ENCODE measurements around the gene SLC28A3. TPM values are rescaled to one million over a fixed set of nuclear protein-coding genes. Genes with fewer than 3 reads are reported as not detected.

SLC28A3 gene
- total and polyA plus RNA-seq, 10 of the 15 experiments (the other 5 are each of a cell fraction or from before 2014, with no cell fraction given), result 0.03 to 0.39 (median 0.07) TPM; not detected in 2

DNA sequence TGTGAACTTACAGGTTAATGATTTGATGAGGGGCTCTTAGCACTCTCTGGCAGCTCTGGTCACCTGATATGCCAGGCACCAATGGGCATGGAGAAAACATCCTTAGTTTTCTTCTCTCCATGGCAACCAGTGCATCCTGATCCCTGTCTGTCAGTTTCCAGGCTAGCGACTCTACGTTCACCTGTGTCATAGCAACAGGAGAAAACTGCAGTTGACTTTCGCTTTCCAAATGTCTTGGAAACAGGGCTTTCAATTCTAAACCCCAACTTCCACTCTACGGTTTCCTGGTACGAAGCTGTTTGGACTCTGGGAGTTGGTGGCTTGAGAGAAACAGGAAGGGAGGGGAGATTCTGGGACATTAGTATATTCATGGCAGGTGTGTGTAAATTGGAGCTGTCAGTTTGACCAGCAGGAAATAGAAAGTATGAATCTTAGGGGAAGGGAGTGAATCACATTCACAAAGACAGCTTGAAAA lies 74.4 kb downstream of the SLC28A3 start:
- FAIRE-seq (no peak), ATAC-seq (peak; percentile 55), DNase-seq (ENCODE audit: low read depth, low spot score) (no peak)
- ChIA-PET POLR2A (interaction anchor here (0.6 to 1.3 kb wide), 2 partner anchors 30 to 326 kb away, joined by 3 to 4 read pairs; no protein-coding TSS in a partner anchor), SMC1A (ENCODE audit: uncharacterized antibody, unreplicated experiment) (interaction anchor here (0.8 to 5.3 kb wide), 9 partner anchors 14 to 263 kb away, joined by 3 to 42 read pairs (median 3); no protein-coding TSS in a partner anchor), RAD21 (ENCODE audit: unreplicated experiment) (interaction anchor here (0.6 to 3.1 kb wide), 10 partner anchors 26 to 346 kb away, joined by 3 to 15 read pairs (median 4); partner anchors contain the start of gene KIF27), CTCF (interaction anchor here (0.6 to 4.6 kb wide), 9 partner anchors 10 to 345 kb away, joined by 3 to 26 read pairs (median 4); partner anchors contain the start of gene HNRNPK)
- Histone ChIP-seq H3K9ac (ENCODE audit: control insufficient read depth, insufficient read depth, low read length) (no peak overlapping the region), H3K79me2 (ENCODE audit: control insufficient read depth, insufficient read depth, low read length) (no peaks in the 10 kb centered on the region), H3K4me3 (no peak overlapping the region), H3K4me1 (ENCODE audit: control insufficient read depth, insufficient read depth, low read length) (peaks cover 4% of the 10 kb centered on the region; the same call in 1 of the 2 replicates), H3K36me3 (ENCODE audit: control insufficient read depth in 2 of 2, insufficient read depth in 2 of 2, low read length in 1 of 2) (no peaks in the 10 kb centered on the region), H3K4me2 (ENCODE audit: control insufficient read depth, insufficient read depth) (peak overlapping the region; percentile 53), H3K27ac (ENCODE audit: control insufficient read depth, insufficient read depth) (no peak overlapping the region), H3K9me3 (replicated peaks; ENCODE audit: control insufficient read depth, insufficient read depth, low read length) (no peaks in the 10 kb centered on the region; the same call in 2 of the 3 replicates), H4K20me1 (ENCODE audit: control insufficient read depth, insufficient read depth) (no peaks in the 10 kb centered on the region), H3K27me3 (replicated peaks in 1 of 2; ENCODE audit: control insufficient read depth in 2 of 2, insufficient read depth in 2 of 2, low read length in 1 of 2) (no peaks in the 10 kb centered on the region), H2AFZ (ENCODE audit: control insufficient read depth, low read depth, low read length) (peak overlapping the region; percentile 75)
- WGBS (ENCODE audit: insufficient coverage, insufficient replicate concordance, low lambda C conversion rate, missing lambda C conversion rate), result 1% methylated on average over 5 of the region's 5 CpGs
- in situ Hi-C loops (cut with MboI) (loop anchor here (25.0 kb wide), 1 partner anchor 654 kb away; the partner anchor contains the start of gene IDNK), intact Hi-C loops (cut with micrococcal nuclease; ENCODE audit: unreplicated experiment) (no loop called here)
- no TSS peak for BruUV-seq (replicated peaks)
- TF ChIP-seq RB1 (IDR thresholded peaks at IDR 0.05; ENCODE audit: borderline replicate concordance) (no peak), EED (IDR thresholded peaks at IDR 0.05; ENCODE audit: low read depth) (peak; percentile 50; the same call in 1 of the 2 replicates), SP1 (IDR thresholded peaks at IDR 0.05; ENCODE audit: low read depth, low read length) (no peak), SMAD5 (IDR thresholded peaks at IDR 0.05; ENCODE audit: low read depth) (no peak), NFXL1 (IDR thresholded peaks at IDR 0.05; ENCODE audit: borderline replicate concordance) (no peak), PAX5 (IDR thresholded peaks at IDR 0.05; ENCODE audit: borderline replicate concordance, low read depth, low read length) (no peak), BMI1 (IDR thresholded peaks at IDR 0.05; ENCODE audit: borderline replicate concordance) (no peak; the same call in 1 of the 2 replicates), YBX1 (IDR thresholded peaks at IDR 0.05) (no peak), IKZF2 (IDR thresholded peaks at IDR 0.05) (peak; percentile 60 to 64), WRNIP1 (IDR thresholded peaks at IDR 0.05; ENCODE audit: borderline replicate concordance, low read depth, low read length) (no peak), NFYB (IDR thresholded peaks at IDR 0.05; ENCODE audit: insufficient read depth, low read depth, low read length) (no peak), JUND (IDR thresholded peaks at IDR 0.05; ENCODE audit: low read depth, low read length) (no peak), IKZF1 (conservative IDR thresholded peaks at IDR 0.05) (peak; percentile 45), HDAC2 (IDR thresholded peaks at IDR 0.05) (no peak), SRF (IDR thresholded peaks at IDR 0.05; ENCODE audit: low read depth in 2 of 2, low read length in 2 of 2) (no peak), POLR2AphosphoS5 (IDR thresholded peaks at IDR 0.05; ENCODE audit: low read length) (no peak), SREBF2 (IDR thresholded peaks at IDR 0.05; ENCODE audit: low read length) (no peak), USF2 (IDR thresholded peaks at IDR 0.05; ENCODE audit: borderline replicate concordance, low read depth, low read length) (no peak)
- TF ChIP-seq, protein P1, sequence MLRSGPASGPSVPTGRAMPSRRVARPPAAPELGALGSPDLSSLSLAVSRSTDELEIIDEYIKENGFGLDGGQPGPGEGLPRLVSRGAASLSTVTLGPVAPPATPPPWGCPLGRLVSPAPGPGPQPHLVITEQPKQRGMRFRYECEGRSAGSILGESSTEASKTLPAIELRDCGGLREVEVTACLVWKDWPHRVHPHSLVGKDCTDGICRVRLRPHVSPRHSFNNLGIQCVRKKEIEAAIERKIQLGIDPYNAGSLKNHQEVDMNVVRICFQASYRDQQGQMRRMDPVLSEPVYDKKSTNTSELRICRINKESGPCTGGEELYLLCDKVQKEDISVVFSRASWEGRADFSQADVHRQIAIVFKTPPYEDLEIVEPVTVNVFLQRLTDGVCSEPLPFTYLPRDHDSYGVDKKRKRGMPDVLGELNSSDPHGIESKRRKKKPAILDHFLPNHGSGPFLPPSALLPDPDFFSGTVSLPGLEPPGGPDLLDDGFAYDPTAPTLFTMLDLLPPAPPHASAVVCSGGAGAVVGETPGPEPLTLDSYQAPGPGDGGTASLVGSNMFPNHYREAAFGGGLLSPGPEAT (IDR thresholded peaks at IDR 0.05; ENCODE audit: low read depth), result peak; percentile 32; the same call in 1 of the 2 replicates
- TF ChIP-seq, protein P2, sequence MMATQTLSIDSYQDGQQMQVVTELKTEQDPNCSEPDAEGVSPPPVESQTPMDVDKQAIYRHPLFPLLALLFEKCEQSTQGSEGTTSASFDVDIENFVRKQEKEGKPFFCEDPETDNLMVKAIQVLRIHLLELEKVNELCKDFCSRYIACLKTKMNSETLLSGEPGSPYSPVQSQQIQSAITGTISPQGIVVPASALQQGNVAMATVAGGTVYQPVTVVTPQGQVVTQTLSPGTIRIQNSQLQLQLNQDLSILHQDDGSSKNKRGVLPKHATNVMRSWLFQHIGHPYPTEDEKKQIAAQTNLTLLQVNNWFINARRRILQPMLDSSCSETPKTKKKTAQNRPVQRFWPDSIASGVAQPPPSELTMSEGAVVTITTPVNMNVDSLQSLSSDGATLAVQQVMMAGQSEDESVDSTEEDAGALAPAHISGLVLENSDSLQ (IDR thresholded peaks at IDR 0.05), result peak; percentile 56; the same call in 1 of the 2 replicates
- TF ChIP-seq, protein P3, sequence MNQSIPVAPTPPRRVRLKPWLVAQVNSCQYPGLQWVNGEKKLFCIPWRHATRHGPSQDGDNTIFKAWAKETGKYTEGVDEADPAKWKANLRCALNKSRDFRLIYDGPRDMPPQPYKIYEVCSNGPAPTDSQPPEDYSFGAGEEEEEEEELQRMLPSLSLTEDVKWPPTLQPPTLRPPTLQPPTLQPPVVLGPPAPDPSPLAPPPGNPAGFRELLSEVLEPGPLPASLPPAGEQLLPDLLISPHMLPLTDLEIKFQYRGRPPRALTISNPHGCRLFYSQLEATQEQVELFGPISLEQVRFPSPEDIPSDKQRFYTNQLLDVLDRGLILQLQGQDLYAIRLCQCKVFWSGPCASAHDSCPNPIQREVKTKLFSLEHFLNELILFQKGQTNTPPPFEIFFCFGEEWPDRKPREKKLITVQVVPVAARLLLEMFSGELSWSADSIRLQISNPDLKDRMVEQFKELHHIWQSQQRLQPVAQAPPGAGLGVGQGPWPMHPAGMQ (IDR thresholded peaks at IDR 0.05; ENCODE audit: borderline replicate concordance), result no peak

All from GM12878 (cell line).